K562 (cell line): ENCODE data around the gene UNC119B. TPM values are rescaled to one million over a fixed set of nuclear protein-coding genes. Genes with fewer than 3 reads are reported as not detected.
A peak's percentile ranks its signal among the peaks of the same experiment; 100 is the strongest.

Experiments
- HMG20A ChIP-seq: fragments of 450-650 bp; formaldehyde crosslinking; conservative IDR thresholded peaks from 2 replicates; pipeline ENCODE4 v1.4.0; 2020; ENCODE audit warnings: mild to moderate bottlenecking, mixed read lengths
- SIN3A ChIP-seq, 2 experiments: fragments of 150-350 bp in 1 of 2; IDR thresholded peaks; 2 replicates each; pipeline ENCODE4 v1.6.1; 2011 to 2016; ENCODE audit warnings: borderline replicate concordance in 2 of 2, low read depth in 2 of 2, low read length in 2 of 2, mild to moderate bottlenecking in 2 of 2, moderate library complexity in 2 of 2; ENCODE audit not compliant: control insufficient read depth in 1 of 2
- ZBTB12 ChIP-seq: fragments of 250-450 bp; sonication (Bioruptor Pico); IDR thresholded peaks from 2 replicates; pipeline ENCODE4 v1.4.0; 2020
- ZNF133 ChIP-seq: fragments of 250-450 bp; sonication (Bioruptor Pico); IDR thresholded peaks from 2 replicates; pipeline ENCODE4 v1.4.0; 2020; ENCODE audit warnings: mild to moderate bottlenecking
- ZNF395 ChIP-seq: fragments of 200-800 bp; sonication (Bioruptor generic); IDR thresholded peaks from 2 replicates; pipeline ENCODE4 v1.6.1; 2017; ENCODE audit warnings: missing genetic modification characterization, missing compliant biosample characterization
- polyA plus RNA-seq, 8 experiments: library from polyadenylated mRNA; depleted of rRNA in 4 of 8; stranded (reverse) in 5 of 8; unstranded in 3 of 8; fragments of >200 nt; fragmentation: Nextera tagmentation in 2 of 8; fragmentation: Illumina TruSeq in 1 of 8; extraction: Ambion mirVana in 2 of 8; extraction: Trizol in 1 of 8; gene quantifications; 2 replicates each; pipeline versions ENCODE4 v1.2.1 to v1.2.3, GENCODE V29; 2011 to 2014; ENCODE audit warnings: inconsistent platforms in 1 of 8, missing spikeins in 1 of 8
- total RNA-seq, 7 experiments: library from RNA; depleted of rRNA in 6 of 7; stranded (reverse); fragments of >200 nt in 6 of 7; fragmentation: Illumina TruSeq in 2 of 7; extraction: Trizol in 2 of 7; gene quantifications; 2 replicates each; pipeline versions ENCODE4 v1.2.1 to v1.2.3, GENCODE V29; 2011 to 2021; ENCODE audit warnings: low replicate concordance in 1 of 7

UNC119B gene
- total and polyA plus RNA-seq, 9 of the 15 experiments (the other 6 are each of a cell fraction or from before 2014, with no cell fraction given): 4.0 to 34.5 (median 15.1) TPM

GRCh38 chr12:120686151-120686689, 24.0 kb upstream of the UNC119B start (continued):
- TF ChIP-seq ZBTB12 (no peak), ZNF133 (CRISPR knock-in tag) (no peak), SIN3A (IDR thresholded peaks at IDR 0.05; ENCODE audit: borderline replicate concordance in 2 of 2, control insufficient read depth in 1 of 2, low read depth in 2 of 2, low read length in 2 of 2) (peak in 1 of 2 experiments; percentile 42; a peak in 1 of 4 replicates), ZNF395 (CRISPR knock-in tag) (no peak), HMG20A (CRISPR knock-in tag) (no peak)
